ENCODE data around the gene IQCE.

Gene IQCE

GRCh38 chr7:2657208-2657607, 98.4 kb downstream of the IQCE start:
- no peak for TF ChIP-seq CTCF (IDR thresholded peaks at IDR 0.05; ENCODE audit: extremely low read depth, missing control alignments)
- no peak for DNase-seq (ENCODE audit: low spot score)

DNA sequence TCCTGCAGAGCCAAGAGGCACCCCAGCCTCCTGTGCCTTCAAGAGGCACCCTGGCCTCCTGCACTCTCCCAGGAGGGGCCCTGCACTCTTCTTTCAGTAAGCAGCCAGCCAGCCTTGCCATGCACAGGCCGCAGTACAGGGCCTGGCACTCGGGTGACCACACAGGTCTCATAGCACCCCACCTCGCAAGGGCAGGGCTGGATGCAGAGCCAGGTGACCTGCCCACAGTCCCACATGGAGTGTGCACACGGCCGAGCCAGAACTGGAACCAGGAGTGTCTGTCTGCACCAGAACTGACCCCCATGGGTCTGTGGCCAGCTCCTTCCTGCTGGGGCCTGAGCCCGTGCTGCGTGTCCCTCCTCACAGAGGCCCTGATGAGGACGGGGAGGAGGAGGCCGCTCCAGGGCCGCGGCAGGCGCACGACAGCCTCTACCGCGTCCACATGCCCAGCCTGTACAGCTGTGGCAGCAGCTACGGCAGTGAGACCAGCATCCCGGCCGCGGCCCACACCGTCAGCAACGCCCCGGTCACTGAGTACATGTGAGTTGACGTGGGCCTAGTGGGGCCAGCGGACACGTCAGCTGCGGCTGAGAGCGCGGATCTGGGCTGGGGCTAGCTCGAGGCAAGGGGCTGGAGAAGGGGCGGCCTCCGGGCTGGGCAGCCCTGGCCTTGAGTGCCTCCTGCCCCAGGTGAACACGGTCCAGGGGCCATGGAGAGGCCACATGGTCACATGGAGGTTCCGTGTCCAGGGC, 99.3 kb downstream of the IQCE start:
- DNase-seq (ENCODE audit: low spot score) = no peak
- TF ChIP-seq CTCF (IDR thresholded peaks at IDR 0.05; ENCODE audit: extremely low read depth, missing control alignments) = no peak

DNA sequence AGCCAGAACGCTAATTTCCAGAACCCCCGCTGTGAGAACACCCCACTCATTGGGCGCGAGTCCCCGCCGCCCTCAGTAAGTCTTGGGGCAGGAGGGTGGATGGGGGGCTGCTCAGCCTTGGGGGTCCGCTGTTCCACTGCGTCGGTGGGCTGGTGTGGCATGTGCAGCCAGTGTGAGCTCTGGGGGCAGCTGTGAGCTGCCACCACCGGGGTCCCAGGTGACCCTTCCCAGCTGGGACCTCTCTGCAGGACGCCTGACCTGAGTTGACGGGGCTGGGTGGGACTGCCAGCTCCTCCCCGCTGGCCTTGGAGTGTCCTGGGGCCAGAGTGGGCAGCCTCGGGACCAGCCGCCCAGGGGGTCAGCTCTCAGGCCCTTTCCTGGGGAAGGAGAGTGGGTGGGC, 100.2 kb downstream of the IQCE start:
- TF ChIP-seq CTCF (IDR thresholded peaks at IDR 0.05; ENCODE audit: extremely low read depth, missing control alignments) = no peak
- no peak for DNase-seq (ENCODE audit: low spot score)

DNA sequence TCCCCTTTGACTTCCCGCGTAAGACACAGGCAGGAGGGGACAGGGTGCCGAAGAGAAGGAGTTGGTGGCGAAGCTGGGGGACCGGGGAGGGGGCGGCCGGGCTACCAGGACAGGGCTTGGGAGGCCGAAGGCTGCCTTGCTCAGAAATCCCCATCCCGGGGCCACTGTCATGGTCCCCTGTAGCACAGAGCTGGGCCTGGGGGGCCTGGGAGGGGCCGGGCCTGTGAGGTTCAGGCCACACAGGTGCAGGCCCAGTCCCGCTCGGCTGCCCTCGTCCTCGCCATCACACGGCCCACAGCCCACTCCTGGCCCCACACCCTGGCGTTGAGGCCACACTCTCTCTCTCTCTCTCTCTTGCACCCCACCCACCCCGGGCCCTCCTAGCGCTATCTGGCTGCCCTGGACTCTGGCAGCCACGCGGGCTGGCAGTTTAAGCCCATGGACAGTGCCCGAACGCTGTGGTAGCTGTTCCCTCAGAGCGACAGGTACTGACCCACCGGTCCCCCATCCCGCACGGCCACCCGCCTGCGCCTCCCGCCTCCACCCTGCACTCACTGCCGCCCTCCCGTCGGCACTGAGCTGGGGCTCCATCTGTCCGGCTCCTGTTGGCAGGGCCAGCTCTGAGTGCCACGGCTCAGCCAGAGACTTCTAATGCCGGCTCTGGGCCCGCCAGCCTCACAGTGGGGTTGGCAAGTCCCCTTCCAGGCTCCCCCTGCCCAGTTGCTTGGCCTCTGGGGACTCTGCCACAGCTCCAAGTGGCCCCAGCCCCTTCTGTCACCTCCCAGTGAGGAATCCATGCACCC, 101.0 kb downstream of the IQCE start:
- TF ChIP-seq CTCF (IDR thresholded peaks at IDR 0.05; ENCODE audit: extremely low read depth, missing control alignments) = no peak
- DNase-seq (ENCODE audit: low spot score) = no peak

DNA sequence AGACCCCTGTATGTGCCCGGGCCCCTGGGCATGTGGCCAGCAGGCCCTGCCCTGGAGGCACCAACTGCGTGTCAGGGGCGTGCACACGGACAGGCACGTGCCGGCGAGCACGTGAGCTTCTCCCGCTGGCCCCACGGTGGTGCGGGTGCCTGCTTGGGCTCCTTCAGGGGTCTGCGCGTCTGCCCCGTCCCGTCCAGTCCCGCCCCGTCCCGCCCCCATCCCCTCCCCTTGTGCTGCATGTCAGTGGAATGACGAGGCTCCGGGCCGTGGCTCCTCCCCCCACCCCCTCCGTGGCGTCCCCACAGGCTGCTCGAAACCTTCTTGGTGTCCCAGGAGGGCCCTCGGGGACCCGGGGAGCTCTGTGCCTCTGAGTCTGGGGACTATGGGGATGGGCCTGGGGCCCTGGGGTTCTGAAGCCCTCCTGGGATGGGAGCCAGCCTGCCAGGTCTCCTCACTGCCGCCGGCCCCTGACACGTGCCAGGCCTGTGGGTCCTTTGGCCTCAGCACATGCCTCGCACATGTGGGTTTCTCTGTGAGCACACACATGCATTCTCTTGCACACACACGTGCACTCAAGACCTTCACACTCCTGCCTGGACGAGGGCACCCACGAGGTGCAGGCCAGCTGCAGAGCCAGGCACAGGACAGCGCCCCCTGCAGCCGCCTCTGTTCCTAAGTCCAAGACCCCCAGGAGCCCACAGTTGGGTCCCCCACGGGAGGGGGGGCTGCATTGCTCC, 101.7 kb downstream of the IQCE start:
- peak; percentile 13 for TF ChIP-seq CTCF (IDR thresholded peaks at IDR 0.05; ENCODE audit: extremely low read depth, missing control alignments)

GRCh38 chr7:2661096-2661449, 102.3 kb downstream of the IQCE start:
- no peak for DNase-seq (ENCODE audit: low spot score)
- TF ChIP-seq CTCF (IDR thresholded peaks at IDR 0.05; ENCODE audit: extremely low read depth, missing control alignments) = no peak

More for the DNA sequence above, 101.7 kb downstream of the IQCE start:
- no peak for DNase-seq (ENCODE audit: low spot score)

All from GM20000 (cell line).